GM12865 (cell line): ENCODE results near the gene SLC22A15.
A peak's percentile ranks its signal among the peaks of the same experiment; 100 is the strongest.

Source experiments
- DNase-seq: peaks from one replicate; pipeline ENCODE4 v3.0.0; 2010; ENCODE audit warnings: low read depth
- H3K4me3 ChIP-seq: 2 replicates; pipeline ENCODE4 v1.5.1; 2011; ENCODE audit warnings: mild to moderate bottlenecking, low read depth, low read length, control low read depth
- CTCF ChIP-seq: IDR thresholded peaks from 2 replicates; pipeline ENCODE4 v1.5.1; 2011; ENCODE audit warnings: low read length, control low read depth, low read depth, inconsistent platforms; ENCODE audit not compliant: insufficient read depth; ENCODE audit errors: missing control alignments

SLC22A15 gene

DNA sequence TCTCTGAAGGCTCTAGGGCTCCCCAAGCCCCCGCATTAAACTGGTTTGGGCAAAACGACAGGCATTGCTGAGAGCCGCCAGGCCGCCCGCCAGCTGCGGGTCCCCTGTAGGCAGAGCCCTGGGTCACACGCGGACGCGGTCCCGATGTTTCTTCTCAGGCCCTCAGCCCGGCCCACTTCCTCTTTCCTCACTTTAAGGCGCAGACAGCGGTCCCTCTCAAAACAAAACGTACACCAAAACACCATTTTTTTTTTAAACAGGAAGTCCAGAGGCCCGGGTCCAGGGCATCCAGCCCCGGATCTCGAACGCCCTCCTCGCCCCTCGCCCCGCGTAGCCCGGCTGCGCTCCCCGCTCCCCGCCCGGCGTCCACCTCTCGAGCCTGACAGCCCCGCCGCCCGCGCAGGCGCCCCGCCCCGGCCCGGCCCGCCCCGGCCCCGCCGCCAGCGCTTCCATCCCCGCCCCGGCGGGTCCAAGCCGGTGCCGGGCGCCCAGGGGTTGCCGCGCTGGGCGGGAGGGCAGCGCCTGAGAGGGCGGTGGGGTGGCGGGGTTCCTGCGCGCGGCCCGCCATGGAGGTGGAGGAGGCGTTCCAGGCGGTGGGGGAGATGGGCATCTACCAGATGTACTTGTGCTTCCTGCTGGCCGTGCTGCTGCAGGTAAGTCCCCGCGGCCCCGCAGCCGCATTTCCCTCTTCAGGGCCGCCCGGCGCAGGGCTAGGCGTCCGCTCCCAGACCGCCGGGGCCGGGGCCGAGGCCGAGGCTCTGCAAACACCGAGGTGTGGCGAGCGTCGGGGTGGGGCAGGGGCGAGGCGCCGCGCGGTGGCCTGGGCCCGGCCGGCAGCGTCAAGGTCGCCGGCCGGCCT lies at the start of gene SLC22A15:
Gene SLC22A15, plus strand, starts transcription at position 452 of the 859 bp plus-strand sequence. Its CDS starts 115 bp downstream, at position 567.
- no peak for TF ChIP-seq CTCF
- peak within 1 kb of the TSS; percentile 44 for H3K4me3 ChIP-seq
- peak; percentile 79 for DNase-seq

GRCh38 chr1:115927971-115928370 lies 48.3 kb upstream of the SLC22A15 start:
- no peak overlapping the region for H3K4me3 ChIP-seq
- TF ChIP-seq CTCF, result no peak
- DNase-seq, result no peak

GRCh38 chr1:115929881-115930280 lies 46.4 kb upstream of the SLC22A15 start:
- no peak for DNase-seq
- TF ChIP-seq CTCF, result no peak
- no peak overlapping the region for H3K4me3 ChIP-seq

GRCh38 chr1:115933625-115934024 lies 42.7 kb upstream of the SLC22A15 start:
- TF ChIP-seq CTCF, result no peak
- H3K4me3 ChIP-seq, result no peak overlapping the region
- no peak for DNase-seq

GRCh38 chr1:115939455-115939854 lies 36.9 kb upstream of the SLC22A15 start:
- no peak for TF ChIP-seq CTCF
- no peak for DNase-seq
- no peak overlapping the region for H3K4me3 ChIP-seq

- no peak for DNase-seq
- H3K4me3 ChIP-seq, result no peak overlapping the region
- TF ChIP-seq CTCF, result no peak
Observed at GRCh38 chr1:115946116-115946515, 30.2 kb upstream of the SLC22A15 start.

GRCh38 chr1:115949156-115949555 lies 27.2 kb upstream of the SLC22A15 start:
- no peak overlapping the region for H3K4me3 ChIP-seq
- DNase-seq, result no peak
- TF ChIP-seq CTCF, result no peak
